DMS153 treated with DMSO at 0.1 percent for 48 hours (cell line): ENCODE results near the gene GPR160.
"Not testable (repeated sequence)": the region's sequence is repeated elsewhere in the genome, so short reads cannot be mapped to it uniquely, and the experiment has no call there.

Source experiments
- DNase-seq: peaks from one replicate; lab custom pipeline; 2025; ENCODE audit not compliant: unreplicated experiment; lab: John Stamatoyannopoulos, UW

The GPR160 gene, protein sequence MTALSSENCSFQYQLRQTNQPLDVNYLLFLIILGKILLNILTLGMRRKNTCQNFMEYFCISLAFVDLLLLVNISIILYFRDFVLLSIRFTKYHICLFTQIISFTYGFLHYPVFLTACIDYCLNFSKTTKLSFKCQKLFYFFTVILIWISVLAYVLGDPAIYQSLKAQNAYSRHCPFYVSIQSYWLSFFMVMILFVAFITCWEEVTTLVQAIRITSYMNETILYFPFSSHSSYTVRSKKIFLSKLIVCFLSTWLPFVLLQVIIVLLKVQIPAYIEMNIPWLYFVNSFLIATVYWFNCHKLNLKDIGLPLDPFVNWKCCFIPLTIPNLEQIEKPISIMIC

GRCh38 chr3:170037463-170038433 lies at the start of gene GPR160:
Gene GPR160 (plus strand): TSS chr3:170037995. CDS start chr3:170083973, 45,978 bp downstream.
- DNase-seq, result peak; percentile 66

GRCh38 chr3:169990431-169990830 lies 47.4 kb upstream of the GPR160 start:
- DNase-seq, result no peak

DNA sequence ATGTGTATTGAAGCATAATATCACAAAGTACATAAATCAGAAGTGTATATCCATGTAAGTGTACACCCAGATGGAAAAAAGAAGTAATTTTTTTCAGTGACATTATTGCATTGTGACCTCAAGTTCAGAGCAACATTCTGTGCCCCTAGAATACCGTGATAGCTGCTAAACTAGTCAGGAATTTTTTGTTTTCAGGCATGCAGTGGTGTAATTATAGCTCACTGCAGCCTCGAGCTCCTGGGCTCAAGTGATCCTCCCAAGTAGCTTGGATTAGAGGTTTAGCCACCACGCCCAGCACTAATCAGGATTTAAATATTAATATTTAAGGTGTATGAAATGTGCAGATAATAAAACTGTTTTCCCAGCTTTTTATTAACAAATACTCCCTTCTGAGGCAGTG lies 45.6 kb upstream of the GPR160 start:
- no peak for DNase-seq

DNA sequence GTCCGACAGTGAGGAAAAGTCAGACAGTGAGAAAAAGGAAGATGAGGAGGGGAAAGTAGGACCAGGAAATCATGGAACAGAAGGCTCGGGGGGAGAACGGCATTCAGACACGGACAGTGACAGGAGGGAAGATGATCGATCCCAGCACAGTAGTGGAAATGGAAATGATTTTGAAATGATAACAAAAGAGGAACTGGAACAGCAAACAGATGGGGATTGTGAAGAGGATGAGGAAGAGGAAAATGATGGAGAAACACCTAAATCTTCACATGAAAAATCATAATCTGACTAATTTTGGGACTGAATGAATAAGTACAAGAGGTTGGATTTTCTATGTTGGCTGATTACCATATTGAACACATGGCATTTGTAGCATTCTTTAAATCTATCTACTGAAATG lies 45.0 kb upstream of the GPR160 start:
- DNase-seq, result no peak

GRCh38 chr3:169993761-169994160 lies 44.0 kb upstream of the GPR160 start:
- DNase-seq, result no peak

GRCh38 chr3:169996063-169996462 lies 41.7 kb upstream of the GPR160 start:
- no peak for DNase-seq

DNA sequence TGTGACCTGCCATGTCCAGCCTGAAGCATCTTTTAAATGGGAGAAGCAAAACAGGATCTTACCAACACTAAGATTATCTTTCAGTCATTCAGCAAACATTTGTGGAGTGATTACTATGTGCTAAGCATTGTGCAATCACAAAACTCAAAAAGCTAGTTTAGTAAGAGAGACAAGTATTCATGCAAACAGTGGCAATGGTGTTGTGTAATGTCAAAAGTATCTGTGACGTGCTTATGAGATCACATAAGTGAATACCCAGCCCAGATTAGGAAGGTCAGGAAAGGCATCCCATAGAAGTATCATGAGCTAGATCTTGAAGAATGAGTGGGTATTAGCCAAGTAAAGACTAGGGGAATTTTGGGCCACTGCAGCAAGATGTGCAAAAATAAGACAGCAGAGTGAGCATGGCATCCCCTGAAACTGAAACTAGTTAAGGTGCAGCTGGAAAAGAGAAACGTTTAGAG lies 39.1 kb upstream of the GPR160 start:
- no peak for DNase-seq

- DNase-seq, result no peak
Observed at GRCh38 chr3:169999433-169999832, 38.4 kb upstream of the GPR160 start.

DNA sequence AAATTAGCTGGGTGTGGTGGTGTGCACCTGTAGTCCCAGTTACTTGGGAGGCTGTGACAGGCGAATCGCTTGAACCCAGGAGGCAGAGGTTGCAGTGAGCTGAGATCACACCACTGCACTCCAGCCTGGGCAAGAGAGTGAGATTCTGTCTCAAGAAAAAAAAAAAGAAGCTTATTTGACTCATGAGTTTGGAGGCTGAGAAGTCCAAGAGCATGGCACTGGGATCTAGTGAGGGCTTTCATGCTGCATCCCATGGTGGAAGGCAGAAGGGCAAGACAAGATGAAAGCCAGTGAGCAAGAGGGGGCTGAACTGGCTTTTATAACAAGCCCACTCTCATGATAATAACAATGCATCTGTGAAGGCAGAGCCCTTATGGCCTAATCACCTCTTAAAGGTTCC lies 37.7 kb upstream of the GPR160 start:
- no peak for DNase-seq

DNA sequence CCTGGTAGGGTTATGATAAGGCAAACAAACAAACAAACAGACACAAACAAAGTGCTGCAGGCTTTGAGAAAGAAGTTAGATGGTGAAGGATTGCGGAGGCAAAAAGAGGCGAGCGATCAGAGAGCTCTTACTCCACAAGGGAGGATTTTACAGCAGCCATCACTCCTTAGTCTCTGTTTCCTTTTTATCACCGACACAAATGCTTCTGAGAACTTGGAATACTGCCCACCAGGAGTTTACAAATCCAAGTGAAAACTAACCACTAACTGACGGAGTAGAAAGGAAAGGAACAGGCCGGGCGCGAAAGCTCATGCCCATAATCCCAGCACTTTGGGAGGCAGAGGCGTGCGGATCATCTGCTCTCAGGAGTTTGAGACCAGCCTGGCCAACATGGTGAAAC lies 35.6 kb upstream of the GPR160 start:
- no peak for DNase-seq

DNA sequence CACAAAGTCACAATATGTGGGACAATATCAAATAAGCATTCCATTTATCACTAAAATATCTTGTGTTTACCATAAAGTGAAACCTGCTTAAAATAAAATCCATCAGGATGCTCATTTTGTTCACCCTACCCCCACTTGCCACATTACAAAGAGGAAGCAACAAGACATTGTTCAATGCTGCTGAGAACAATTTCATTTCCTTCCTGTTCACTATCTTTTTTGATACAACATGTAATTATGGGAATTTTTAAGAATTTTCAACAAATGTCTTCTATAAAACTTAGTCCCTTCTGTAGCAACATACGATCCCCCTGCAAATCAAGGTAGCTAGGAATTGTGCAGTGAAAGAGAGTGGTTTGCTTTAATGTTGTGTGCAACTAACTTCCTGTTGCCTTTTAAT lies 34.9 kb upstream of the GPR160 start:
- no peak for DNase-seq

DNA sequence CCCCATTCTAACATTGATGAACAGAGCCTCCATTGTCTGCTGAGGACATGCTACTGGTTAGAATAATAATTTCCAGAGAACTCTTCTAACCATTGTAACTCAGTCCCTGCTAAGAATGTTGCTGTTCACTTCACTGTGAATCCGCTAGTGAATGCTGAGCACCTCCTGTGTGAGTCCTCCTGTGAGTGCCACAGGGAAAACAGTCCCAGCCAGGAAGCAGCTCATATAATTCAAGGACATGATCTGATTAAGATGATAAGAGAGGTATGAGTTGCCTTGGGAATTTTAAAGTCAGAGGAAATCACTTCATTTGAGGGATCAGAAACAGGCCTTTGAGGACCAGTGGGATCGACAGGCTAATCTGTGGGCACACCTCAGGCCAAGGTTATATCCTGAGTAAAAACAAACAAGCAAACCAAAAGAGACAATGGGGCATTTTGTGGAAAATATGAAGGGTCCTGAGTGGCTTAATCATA lies 33.9 kb upstream of the GPR160 start:
- no peak for DNase-seq

DNA sequence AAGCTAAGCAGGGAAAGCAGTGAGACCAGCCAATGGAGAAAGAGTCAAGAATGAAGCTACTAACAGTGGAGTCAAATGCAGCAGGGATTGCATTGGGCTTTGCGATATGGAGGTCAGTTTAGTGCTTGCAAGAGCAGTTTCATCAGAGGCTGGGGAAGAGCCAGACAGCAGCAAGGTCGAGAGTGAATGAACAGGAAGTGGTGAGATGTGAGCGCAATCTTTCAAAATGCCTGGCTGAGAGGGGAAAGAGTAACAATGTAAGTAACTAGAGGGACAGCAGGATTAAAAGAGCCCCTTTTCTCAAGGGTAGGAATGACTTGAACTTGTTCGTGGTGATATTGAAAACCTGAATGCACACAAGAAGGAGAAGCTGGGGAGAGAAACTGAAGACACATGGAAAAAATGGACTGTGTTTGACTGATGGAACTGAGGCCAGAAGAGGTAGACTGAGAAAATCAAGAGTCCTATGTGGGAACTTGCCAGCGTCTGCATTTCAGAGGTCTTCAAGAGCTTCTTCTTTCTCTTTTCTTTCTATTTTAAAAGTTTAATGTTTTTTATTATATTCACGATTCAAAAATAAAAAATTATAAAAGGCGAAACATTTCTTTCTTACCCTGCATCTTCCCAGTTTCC lies 30.6 kb upstream of the GPR160 start:
- no peak for DNase-seq

DNA sequence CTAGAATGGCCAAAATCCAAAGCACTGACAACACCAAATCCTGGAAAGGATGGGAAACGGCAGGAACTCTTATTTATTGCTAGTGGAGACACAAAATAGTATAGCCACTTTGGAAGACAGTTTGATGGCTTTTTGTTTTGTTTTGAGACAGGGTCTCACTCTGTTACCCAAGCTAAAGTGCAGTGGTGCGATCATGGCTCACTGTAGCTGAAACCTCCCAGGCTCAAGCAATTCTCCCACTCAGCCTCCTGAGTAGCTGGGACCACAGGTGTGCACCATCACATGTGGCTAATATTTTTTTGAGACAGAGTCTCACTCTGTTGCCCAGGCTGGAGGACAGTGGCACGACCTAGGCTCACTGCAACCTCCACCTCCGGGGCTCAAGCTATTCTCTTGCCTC lies 27.3 kb upstream of the GPR160 start:
- no peak for DNase-seq

- no peak for DNase-seq
Observed at GRCh38 chr3:170012683-170013400, 25.0 kb upstream of the GPR160 start.

GRCh38 chr3:170016057-170016456 lies 21.7 kb upstream of the GPR160 start:
- no peak for DNase-seq

GRCh38 chr3:170019306-170019705 lies 18.5 kb upstream of the GPR160 start:
- DNase-seq, result not testable (repeated sequence)

- no peak for DNase-seq
Observed at GRCh38 chr3:170021083-170021482, 16.7 kb upstream of the GPR160 start.

DNA sequence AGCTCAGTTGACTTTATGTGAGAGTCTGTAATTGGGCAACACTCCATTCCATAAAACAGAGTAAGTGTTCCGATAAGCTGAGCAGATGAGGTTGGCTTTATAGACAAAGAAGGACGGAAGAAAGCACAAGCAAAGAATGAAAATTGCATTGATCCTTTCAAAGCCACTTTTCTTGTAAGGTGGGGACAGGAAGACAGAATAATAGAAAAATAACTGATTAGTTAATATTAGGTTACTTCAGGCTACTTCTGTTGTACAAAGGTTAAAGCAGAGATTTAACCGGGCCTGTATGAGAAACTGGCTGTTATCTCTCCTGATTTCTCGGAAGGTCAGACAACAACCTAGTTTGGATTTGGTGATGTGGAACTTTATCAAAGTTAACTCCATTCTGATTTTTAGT lies 15.5 kb upstream of the GPR160 start:
- DNase-seq, result no peak

DNA sequence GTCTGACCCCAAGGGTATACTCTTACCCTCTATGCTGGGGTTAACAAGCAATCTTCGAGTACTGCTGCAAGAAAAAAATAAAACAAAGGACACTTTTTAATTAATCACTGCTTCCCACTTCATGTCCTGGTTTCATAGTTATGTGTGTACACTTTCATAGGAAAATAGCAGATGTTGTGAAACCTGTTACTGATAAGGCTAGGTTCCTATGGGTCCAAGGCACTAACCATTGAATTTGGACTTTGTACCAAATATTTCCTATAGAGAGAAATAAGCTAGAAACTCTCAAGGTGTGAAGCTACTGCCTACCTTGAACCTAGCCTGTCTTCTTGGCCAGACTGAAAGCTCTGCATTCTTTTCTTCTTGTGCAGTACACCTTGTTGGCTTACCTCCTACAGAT lies 14.6 kb upstream of the GPR160 start:
- no peak for DNase-seq

DNA sequence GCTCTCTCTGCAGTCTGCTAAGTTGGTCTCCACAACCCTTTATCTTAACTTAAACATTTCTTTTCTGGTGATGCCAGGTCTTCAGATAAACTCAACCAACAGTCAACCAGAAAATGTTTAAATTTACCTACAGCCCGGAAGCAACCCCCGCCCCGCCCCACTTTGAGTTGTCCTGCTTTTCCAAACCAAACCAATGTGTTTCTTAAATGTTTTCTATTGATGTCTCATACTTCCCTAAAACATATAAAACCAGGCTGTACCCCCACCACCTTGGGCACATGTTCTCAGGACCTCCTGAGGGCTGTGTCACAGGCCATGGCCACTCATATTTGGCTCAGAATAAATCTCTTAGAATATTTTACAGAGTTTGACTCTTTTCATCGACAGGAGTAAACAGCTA lies 13.2 kb upstream of the GPR160 start:
- DNase-seq, result no peak
